GM10248 (cell line): ENCODE measurements around the gene KANSL2.
"Not testable (repeated sequence)": the region's sequence is repeated elsewhere in the genome, so short reads cannot be mapped to it uniquely, and the experiment has no call there.

Experiments
- CTCF ChIA-PET: fragments of 300-600 bp; sonication (Branson Sonifier 250); formaldehyde crosslinking; extraction: SDS; loops from one replicate; lab custom pipeline; 2021; ENCODE audit warnings: antibody characterized with exemption; lab: Yijun Ruan, JAX
- POLR2A ChIA-PET: fragments of 350-650 bp; sonication (Branson Sonifier 250); formaldehyde crosslinking; extraction: SDS; loops from one replicate; lab custom pipeline; 2020; ENCODE audit warnings: antibody characterized with exemption; lab: Yijun Ruan, JAX
- DNase-seq: peaks from one replicate; pipeline ENCODE4 v3.0.0; 2012; ENCODE audit errors: extremely low spot score
- CTCF ChIP-seq: IDR thresholded peaks from 2 replicates; pipeline ENCODE4 v1.5.1; 2012; ENCODE audit warnings: mild to moderate bottlenecking, low read depth; ENCODE audit errors: extremely low read depth, missing control alignments, control extremely low read depth

Gene KANSL2

GRCh38 chr12:48680861-48681260 lies 1.2 kb downstream of the KANSL2 start:
- no peak for TF ChIP-seq CTCF
- ChIA-PET POLR2A (no interaction called here), CTCF (interaction anchor here (2.0 kb wide), 1 partner anchor 10 kb away, joined by 11 read pairs; no protein-coding TSS in a partner anchor)
- DNase-seq, result no peak

- DNase-seq, result no peak
- TF ChIP-seq CTCF, result no peak
- POLR2A ChIA-PET, result interaction anchor here (0.6 kb wide), 1 partner anchor 509 kb away, joined by 3 read pairs; no protein-coding TSS in a partner anchor
- CTCF ChIA-PET, result no interaction called here
These were observed 3.4 kb downstream of the KANSL2 start for GRCh38 chr12:48678551-48679185.

GRCh38 chr12:48671231-48671856 lies 10.7 kb downstream of the KANSL2 start:
- CTCF ChIA-PET, result interaction anchor here (0.9 to 1.8 kb wide), 3 partner anchors 11 to 13 kb away, joined by 3 to 5 read pairs (median 4); partner anchors contain the start of gene KANSL2
- TF ChIP-seq CTCF, result no peak
- no peak for DNase-seq
- POLR2A ChIA-PET, result interaction anchor here (0.6 to 3.7 kb wide), 4 partner anchors 8 to 26 kb away, joined by 3 to 16 read pairs (median 3); partner anchors contain the start of gene KANSL2

- TF ChIP-seq CTCF, result no peak
- no peak for DNase-seq
- POLR2A ChIA-PET, result no interaction called here
- CTCF ChIA-PET, result no interaction called here
These were observed 13.0 kb downstream of the KANSL2 start for GRCh38 chr12:48668996-48669395.

- no peak for DNase-seq
- POLR2A ChIA-PET, result no interaction called here
- no peak for TF ChIP-seq CTCF
- CTCF ChIA-PET, result no interaction called here
These were observed 22.2 kb downstream of the KANSL2 start for GRCh38 chr12:48659863-48660262.

- POLR2A ChIA-PET, result interaction anchor here (0.9 kb wide), 1 partner anchor 453 kb away, joined by 7 read pairs; no protein-coding TSS in a partner anchor
- TF ChIP-seq CTCF, result no peak
- CTCF ChIA-PET, result interaction anchor here (0.8 to 1.5 kb wide), 2 partner anchors 33 to 163 kb away, joined by 3 read pairs; no protein-coding TSS in a partner anchor
- no peak for DNase-seq
These were observed 30.4 kb downstream of the KANSL2 start for GRCh38 chr12:48651681-48652080.

- CTCF ChIA-PET, POLR2A ChIA-PET: not testable (repeated sequence)
These were observed 36.7 kb downstream of the KANSL2 start for GRCh38 chr12:48645354-48645753.

More at GRCh38 chr12:48645354-48645753, 36.7 kb downstream of the KANSL2 start:
- DNase-seq, result not testable (repeated sequence)
